GM19240 (cell line): ENCODE measurements around the gene TOR4A.

Experiments used
- DNase-seq: peaks from one replicate; pipeline ENCODE4 v3.0.0; 2011; ENCODE audit warnings: low spot score; ENCODE audit not compliant: insufficient read length

The TOR4A gene

DNA sequence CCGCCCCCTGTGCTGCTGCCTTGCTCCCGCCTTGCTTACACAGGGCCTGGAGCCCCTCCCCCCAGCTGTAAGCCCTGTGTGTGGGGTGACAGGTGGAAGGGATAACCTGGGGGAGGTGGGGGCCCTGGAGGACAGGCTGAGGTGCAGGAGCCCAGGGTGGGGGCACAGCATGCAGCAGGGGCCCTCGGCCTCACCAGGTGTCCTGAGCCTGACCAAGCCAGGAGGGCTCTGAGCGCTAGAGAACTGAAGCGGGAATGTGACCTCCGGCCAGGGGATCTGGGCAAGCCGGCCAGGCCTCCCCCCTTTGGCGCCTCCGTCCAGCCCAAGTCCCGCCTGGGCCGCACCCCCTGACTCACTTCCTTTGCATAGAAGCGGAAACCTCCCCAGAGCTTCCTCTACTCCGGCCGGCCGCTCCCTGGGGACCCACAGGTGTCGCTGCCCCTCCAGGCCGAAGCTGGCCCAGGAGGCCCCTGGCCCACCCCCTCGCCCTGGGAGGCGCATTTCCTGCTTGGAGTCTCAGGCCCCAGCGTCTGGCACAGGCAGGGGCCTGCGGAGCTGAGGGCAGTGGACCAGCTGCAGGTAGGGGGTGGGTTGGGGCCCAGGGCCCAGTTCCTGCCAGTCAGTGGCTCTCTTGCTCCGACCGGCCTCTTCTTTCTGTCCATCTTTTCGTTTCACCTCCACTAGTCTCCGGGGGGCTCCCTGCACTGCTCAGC lies at the start of gene TOR4A:
TSS of gene TOR4A (plus strand) at position 398 of the 713 bp plus-strand sequence. CDS start 964 bp downstream, outside the sequence.
- peak; percentile 94 for DNase-seq

DNA sequence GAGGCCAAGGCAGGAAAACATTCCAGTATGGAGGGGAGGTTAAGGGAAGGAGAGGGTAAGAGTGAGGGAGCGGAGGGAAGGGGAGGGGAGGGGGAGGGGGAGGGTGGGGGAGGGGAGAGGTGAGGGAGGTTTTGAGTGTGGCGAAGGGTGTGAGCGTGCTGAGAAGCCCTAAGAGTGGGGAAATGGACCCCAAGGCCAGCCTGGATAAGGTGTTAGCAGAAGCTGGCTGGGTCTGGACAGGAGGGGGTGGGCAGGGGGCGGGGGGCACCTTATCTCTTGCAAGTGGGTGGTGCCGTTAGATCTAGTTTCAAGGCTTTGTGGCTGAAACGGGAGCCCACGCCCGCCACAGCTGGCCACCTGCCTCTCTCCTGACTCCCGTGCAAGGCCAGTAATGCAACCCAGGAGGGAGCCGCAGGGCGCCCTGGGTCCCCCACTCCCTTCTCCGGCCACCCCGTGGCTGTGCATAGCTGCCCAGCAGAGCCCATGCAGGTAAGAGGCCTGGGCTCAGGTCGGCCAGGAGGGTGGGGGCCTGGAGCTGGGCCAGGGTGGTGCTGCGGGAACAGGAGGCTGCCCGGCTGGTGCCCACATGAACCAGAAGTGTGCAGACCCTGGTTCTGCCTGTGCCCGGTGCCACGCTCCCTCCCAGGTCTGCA lies 49.5 kb upstream of the TOR4A start:
- no peak for DNase-seq

DNA sequence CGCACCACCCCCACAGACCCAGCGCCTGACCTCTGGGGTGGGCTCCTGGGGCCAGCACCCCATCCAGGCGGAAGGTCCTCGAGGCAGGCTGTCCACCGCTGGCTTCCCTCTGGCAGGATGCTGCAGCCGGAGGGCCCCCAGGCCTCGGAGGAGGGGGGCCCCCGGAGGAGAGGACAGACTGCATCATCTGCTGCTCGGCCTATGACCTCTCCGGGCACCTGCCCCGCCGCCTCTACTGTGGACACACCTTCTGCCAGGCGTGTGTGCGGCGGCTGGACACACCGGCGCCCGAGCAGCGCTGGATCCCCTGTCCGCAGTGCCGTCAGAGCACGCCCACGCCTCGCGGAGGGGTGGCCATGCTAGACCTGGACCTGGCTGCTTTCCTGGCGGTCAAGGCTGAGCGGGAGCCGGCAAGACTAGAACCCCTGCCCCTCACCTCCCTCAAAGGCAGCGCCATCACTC lies 49.0 kb upstream of the TOR4A start:
- DNase-seq, result no peak

DNA sequence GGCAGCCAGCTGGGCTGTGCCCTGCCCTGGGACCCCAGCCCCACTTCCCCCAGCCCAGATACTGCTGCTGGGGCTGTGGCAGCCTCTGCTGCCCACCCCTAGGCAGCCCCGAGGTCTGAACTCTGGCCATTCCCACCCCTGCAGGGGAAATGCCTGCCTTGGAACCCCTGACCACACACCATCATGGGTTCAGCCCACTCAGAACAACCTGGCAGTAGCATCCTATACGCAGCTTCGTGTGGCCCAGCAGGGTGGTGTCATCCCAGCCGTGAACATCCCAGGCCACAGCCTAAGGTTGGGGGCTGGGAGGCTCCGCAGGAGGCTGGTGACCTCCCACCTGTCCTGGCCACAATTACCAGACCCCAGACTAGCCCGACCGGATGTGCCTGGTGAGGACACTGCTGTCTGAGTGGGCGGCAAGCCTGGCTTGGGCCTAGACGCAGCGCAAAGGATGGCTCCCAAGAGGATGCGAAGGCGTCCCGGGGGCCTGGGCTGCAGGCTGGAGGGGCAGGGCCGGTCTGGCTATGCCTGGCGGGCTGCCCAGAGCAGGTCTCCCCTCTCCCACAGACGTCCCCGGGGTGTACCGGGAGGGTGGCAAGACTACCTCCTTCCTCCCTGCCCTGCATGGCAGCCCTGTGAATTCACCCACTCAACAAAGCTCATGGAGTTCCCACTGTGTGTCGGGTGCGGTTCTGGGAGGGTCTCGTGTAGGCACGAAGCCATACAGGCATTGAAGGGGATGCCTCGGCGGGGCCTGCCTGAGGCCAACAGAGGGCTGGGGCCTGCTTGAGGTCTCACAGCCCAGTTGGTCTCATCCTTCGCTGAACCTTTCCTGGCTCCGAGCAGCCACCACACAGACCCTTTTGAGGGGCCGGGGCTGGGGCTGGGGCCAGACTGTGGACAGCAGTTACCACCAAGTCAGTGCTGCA lies 48.3 kb upstream of the TOR4A start:
- no peak for DNase-seq

DNA sequence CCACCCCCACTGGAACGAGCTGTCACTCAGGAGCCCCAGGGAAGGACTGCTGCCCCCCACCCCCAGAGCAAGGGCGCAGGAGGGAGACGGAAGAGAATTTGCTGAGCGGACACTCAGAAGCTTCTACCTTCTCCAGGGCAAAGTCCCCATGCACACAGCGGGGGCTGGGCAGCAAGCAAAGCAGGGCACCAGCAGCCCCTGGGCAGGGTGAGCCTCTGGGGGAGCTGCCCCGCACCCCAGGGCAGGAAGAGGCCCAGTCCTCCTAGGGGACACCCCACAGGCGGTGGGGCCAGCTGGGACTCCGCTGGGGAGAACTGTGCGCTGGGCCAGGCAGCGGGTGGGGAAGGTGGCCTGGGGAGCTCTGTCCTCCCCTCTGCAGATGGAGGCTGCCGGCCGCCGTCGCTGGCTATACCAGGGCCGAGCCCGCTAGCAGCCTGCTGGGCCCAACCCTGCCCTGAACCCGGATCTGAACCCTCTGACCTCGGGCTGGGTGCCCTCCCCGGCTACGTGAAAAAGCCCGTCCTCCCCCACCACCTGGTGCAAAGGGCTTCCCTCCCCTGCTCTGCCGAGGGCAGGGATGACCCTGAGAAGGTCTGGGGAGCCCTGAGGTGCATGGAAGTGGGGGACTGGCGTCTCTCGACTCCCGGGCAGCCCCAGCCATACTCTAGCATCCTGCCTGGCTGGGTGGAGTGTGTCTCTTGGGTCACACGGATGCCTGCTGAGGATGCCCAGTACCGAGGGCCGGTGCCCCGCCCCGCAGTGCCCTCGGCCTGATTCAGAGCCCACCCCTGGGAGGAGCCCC lies 47.4 kb upstream of the TOR4A start:
- no peak for DNase-seq

DNA sequence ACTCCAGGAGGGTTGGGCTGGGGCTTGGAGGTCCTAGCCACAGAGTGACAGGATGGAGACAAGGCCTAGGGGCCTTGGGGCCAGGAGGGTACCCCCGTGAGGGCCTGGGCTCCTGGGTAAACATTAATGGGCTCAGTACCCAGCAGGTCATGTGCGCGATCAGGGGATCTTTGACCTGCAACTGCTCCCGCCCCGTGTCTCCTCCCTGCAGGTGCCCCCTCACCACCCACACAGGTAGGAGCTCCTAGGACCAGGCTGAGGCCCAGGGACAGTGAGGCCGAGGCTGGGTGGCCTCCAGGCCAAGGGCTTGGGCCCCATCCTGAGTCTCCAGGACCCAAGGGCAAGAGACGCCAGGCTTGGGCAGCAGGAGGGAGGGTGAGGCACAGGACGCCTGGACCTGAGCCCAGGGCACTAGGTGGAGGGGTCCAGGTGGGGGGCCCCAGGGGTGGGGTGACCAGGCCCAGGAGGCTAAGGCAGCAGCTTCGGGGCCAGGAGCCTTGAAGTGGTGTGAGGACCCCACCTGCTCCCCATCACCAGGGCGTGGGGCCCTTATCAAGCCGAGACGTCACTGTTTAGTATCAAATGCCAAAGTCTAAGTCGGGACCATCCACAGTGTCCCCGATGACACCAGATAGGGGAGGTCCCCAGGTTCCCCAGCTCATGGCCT lies 46.7 kb upstream of the TOR4A start, which contains the start of gene SLC34A3:
TSS of gene SLC34A3 (plus strand) at position 197 of the 667 bp plus-strand sequence. CDS start 802 bp downstream, outside the sequence.
- no peak for DNase-seq

DNA sequence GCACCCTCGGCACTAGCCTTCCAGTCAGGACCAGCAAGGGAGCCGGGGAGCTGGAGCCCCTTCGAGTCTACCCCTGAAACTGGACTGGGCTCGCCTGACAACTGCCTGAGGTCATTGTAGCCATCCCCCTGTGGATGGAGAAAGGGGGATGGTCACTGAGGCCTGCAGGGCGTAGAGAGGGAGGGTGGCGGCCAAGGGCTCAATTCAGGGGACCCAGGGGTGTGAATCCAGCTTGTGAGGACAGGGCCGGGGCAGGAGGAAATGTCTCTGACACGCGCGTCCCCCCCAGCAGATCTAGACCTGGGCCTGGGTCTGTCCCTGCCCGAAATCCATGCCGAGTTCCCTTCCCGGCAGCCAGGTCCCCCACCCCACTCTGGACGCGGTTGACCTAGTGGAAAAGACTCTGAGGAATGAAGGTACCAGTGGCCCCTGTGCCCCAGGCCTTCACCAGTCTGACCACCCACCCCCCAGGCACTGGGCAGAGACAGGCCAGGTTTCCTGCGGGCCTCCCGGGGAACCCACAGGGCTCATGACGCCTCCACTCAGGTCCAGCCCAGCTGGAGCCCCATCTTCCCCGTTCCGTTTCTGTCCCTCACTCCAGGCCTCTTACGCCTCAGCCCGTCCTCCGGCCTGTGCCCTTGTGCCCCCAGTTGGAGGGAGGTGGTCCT lies 46.0 kb upstream of the TOR4A start:
- DNase-seq, result no peak

DNA sequence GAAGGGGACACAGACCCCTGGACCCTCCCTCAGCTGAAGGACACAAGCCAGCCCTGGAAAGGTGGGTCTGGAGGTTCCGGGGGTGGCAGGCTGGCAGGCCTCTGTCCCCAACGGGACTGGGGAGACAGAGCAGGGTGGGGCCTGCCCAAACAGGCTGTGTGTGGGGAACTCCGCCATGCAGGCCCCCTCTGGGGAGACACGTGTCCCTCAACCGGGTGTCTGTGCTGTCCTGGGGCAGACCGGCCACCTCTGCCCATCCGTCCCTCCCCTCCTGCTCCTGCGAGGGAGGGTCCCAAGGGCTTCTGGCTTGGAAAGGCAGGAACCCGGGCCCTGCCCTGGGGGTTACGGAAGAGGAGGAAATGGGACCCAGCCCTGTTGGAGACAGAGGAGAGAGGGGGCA lies 45.4 kb upstream of the TOR4A start:
- no peak for DNase-seq

DNA sequence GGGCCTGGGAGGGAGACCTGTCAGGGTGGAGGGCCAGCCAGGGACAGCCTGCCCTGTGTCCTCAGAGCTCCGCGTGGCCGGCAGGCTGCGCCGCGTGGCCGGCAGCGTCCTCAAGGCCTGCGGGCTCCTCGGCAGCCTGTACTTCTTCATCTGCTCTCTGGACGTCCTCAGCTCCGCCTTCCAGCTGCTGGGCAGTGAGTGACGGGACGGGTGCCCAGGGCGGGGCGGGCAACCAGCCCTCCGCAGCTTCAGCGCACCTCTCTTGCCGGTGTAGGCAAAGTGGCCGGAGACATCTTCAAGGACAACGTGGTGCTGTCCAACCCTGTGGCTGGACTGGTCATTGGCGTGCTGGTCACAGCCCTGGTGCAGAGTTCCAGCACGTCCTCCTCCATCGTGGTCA lies 45.0 kb upstream of the TOR4A start:
- DNase-seq, result no peak

DNA sequence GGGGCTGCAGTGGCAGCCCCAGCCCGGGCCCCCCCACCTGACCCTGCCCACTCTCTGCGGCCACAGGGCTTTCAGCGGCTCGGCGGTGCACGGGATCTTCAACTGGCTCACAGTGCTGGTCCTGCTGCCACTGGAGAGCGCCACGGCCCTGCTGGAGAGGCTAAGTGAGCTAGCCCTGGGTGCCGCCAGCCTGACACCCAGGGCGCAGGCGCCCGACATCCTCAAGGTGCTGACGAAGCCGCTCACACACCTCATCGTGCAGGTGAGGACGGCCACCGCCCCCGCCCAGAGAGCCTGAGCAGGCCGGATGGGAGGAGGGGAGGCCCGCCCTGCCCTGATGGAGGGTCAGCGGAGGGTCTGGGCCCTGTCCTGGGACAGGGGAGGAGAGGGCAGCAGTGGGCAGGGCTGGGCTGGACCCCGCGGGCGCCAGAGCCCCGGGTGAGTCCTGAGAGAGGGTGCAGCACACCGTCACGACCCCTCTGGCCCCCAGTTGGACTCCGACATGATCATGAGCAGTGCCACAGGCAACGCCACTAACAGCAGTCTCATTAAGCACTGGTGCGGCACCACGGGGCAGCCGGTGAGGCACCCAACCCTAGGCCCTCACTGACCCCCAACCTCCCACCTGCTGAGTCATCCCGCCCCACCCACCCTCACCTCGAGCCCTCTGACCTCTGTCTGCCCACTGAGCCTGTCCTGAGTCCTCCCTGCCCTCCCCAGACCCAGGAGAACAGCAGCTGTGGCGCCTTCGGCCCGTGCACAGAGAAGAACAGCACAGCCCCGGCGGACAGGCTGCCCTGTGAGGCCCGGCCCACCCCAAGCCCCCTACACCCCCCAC lies 44.2 kb upstream of the TOR4A start:
- DNase-seq, result no peak

DNA sequence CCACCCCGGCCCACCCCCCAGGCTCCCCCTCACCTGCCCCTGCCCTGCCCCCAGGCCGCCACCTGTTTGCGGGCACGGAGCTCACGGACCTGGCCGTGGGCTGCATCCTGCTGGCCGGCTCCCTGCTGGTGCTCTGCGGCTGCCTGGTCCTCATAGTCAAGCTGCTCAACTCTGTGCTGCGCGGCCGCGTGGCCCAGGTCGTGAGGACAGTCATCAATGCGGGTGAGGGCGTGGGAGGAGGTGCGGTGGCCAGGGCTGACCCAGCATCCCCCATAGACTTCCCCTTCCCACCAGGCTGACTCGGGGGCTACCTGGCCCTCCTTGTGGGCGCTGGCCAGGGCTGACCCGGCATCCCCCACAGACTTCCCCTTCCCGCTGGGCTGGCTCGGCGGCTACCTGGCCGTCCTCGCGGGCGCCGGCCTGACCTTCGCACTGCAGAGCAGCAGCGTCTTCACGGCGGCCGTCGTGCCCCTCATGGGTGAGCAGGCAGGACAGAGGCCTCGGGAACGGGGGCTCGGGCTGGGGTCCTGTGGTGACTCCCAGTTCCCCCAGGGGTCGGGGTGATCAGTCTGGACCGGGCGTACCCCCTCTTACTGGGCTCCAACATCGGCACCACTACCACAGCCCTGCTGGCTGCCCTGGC lies 43.4 kb upstream of the TOR4A start:
- DNase-seq, result no peak

DNA sequence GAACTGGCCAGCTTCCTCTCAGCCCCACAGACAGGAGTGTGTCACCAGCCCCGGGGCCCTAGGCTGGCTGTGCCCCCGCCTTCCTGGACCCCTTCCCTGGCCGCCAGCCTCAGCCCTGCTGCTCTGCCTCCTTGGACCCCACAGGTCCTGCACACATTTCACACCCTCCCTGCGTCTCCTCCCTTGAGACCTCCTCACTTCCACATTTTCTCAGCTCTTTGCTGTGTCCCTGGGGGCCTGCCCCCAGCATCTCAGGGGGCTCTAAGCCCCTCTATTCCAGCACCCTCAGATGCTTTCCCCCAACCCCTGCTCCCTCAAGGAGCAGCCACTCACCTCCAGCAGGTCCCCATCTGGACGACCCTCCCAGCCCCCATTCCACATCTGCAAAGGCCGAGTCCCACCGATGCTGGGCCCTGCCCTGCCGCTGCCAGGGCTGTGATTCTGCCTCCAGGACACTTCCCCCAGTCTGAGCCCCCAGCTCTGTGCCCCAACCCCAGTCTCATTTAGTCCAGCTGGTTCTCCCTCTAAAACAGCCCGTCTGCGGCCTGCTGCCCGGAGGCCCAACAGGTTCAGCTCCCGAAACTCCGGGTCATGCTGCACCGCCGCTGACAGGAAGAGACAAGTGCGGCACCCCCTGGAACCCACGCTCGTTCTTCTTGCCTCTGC lies 42.6 kb upstream of the TOR4A start:
- DNase-seq, result no peak

DNA sequence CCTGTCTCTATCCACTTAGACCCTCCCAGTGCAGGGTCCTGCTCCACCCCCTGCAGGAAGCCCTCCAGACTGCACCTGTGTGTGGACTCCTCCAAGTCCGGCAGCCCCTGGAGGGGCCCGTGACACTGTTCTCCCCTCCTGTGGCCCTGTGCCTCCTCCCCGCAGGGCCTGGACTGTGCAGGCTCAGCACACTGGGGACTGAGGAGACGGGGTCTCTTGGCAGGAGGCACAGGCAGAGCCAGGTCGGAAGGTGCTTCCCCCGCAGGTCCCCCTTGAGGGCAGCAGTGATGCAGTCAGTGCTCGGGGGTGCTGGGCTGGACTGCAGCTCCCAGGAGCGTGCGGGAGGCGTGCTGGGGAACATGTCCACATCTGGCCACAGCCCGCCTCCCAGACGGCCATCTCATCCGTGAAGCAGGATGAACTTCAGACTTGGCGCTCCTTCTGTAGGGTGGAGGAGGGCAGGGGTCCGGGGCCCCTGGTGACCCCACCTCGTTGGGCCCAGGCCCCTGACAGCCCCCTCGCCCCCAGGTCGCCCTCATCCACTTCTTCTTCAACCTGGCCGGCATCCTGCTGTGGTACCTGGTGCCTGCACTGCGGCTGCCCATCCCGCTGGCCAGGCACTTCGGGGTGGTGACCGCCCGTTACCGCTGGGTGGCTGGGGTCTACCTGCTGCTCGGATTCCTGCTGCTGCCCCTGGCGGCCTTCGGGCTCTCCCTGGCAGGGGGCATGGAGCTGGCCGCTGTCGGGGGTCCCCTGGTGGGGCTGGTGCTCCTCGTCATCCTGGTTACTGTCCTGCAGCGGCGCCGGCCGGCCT lies 41.9 kb upstream of the TOR4A start:
- DNase-seq, result no peak

DNA sequence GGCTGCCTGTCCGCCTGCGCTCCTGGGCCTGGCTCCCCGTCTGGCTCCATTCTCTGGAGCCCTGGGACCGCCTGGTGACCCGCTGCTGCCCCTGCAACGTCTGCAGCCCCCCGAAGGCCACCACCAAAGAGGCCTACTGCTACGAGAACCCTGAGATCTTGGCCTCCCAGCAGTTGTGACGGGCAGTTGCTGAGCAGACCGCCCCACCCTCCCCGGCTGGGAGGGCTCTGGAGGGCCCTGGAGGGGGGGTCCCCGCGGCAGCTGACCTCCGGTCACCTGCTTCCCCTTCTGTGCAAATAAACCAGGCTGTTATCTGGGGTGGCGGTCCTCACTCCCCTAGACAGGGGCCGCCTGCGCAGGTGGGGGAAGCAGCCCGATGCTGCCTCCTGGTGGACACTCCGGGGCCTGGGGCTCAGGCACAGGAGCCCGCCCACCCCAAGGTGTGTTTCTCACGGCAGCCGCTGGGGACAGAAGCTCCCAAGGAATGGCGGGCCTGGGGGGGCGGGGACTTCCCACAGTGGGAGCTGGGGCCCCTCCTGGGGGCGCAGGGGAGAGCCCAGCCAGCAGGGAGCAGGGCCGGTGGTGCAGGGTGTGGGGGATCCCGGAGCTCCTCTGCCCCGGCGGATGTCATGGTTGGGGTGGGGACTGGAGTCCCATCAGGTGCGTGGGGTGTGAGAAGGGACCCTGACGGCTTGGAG lies 41.1 kb upstream of the TOR4A start:
- peak; percentile 99 for DNase-seq

DNA sequence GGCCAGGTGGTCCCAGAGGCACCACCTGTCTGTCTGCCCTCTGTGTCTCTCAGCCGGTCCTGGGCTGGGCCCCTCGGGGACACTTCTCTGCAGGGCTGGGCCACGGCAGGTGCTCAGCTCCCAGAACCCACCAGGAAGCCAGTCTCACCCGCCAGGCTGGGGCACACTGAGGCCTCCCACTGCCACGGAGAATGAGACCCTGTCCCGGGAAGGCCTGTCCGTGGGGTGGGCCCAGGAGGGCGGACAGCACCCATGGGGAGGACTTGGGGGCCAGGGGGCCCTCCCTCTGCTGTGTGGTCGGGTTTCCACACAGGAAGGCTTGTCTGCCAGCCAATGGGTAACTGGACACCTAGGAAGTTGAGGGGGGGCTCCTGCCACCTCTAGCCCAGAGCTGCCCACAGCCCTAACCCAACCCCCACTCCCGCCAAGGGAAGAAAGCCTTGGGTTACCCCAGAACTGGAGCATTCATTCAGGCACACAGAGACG lies 40.5 kb upstream of the TOR4A start:
- DNase-seq, result no peak
